HepG2 (cell line): ENCODE data around the gene MAP1LC3A. TPM values are rescaled to one million over a fixed set of nuclear protein-coding genes. Genes with fewer than 3 reads are reported as not detected.
A peak's percentile ranks its signal among the peaks of the same experiment; 100 is the strongest.

Source experiments
- ATAC-seq: fragments of 200-7000 bp; cut with Tn5 transposase; 3 replicates; pipeline ENCODE4 v1.9.1; 2020; ENCODE audit warnings: mild to moderate bottlenecking, moderate library complexity
- BruUV-seq: library from RNA; stranded (reverse); fragments of 400-500 nt; replicated peaks from 2 replicates; lab custom pipeline; 2021; lab: Mats Ljungman, UMichigan
- CTCF ChIA-PET: fragments of 300-600 bp; formaldehyde crosslinking; extraction: SDS; loops from one replicate; lab custom pipeline; 2021; ENCODE audit warnings: low total read pairs, inconsistent platforms, low intra/inter-chr PET ratio; lab: Yijun Ruan, JAX
- POLR2A ChIA-PET: fragments of 350-600 bp; sonication (Branson Sonifier 250); formaldehyde crosslinking; loops from one replicate; lab custom pipeline; 2020; ENCODE audit warnings: antibody characterized with exemption, inconsistent platforms; lab: Yijun Ruan, JAX
- DNase-seq: peaks from one replicate; pipeline ENCODE4 v3.0.0-alpha.2; 2015; ENCODE audit warnings: low spot score
- FAIRE-seq: peaks from 3 replicates; lab custom pipeline; 2011; peaks lifted over from hg19 to GRCh38; lab: Jason Lieb, UNC
- H2AFZ ChIP-seq: one replicate; pipeline ENCODE4 v1.6.1; 2011; ENCODE audit warnings: low read length, inconsistent platforms
- H3K27ac ChIP-seq: fragments of 300-600 bp; 3 replicates; pipeline ENCODE4 v1.8.0; 2011; ENCODE audit warnings: mixed run types, mild to moderate bottlenecking, mixed read lengths, low read length, inconsistent platforms; ENCODE audit not compliant: insufficient read depth; ENCODE audit errors: extremely low read length
- H3K27me3 ChIP-seq, 2 experiments: fragments of 200-600 bp in 1 of 2; 2 replicates in 1 of 2; 3 replicates in 1 of 2; pipeline versions ENCODE4 v1.6.0 to v1.8.0; 2011; ENCODE audit warnings: low read length in 2 of 2, mild to moderate bottlenecking in 2 of 2, moderate library complexity in 2 of 2, inconsistent platforms in 1 of 2; ENCODE audit not compliant: insufficient read depth in 2 of 2, control insufficient read depth in 1 of 2
- H3K36me3 ChIP-seq, 2 experiments: fragments of 200-600 bp in 1 of 2; replicated peaks in 1 of 2; 2 replicates in 1 of 2; 3 replicates in 1 of 2; pipeline versions ENCODE4 v1.5.1 to v1.8.0; 2011; ENCODE audit warnings: low read length in 2 of 2, inconsistent platforms in 1 of 2; ENCODE audit not compliant: insufficient read depth in 2 of 2, control insufficient read depth in 1 of 2
- H3K4me1 ChIP-seq: 2 replicates; pipeline ENCODE4 v1.5.1; 2012; ENCODE audit warnings: low read length, inconsistent platforms; ENCODE audit not compliant: insufficient read depth
- H3K4me2 ChIP-seq: 2 replicates; pipeline ENCODE4 v1.6.0; 2011; ENCODE audit warnings: low read depth, low read length, inconsistent platforms
- H3K4me3 ChIP-seq, 3 experiments: fragments of 200-600 bp in 1 of 3; sonication (generic), shearing (Covaris generic) in 1 of 3; replicated peaks in 1 of 3; 2 replicates each; pipeline ENCODE4 v1.5.1; 2011 to 2016; ENCODE audit warnings: low read length in 3 of 3, inconsistent platforms in 2 of 3, low read depth in 2 of 3, mild to moderate bottlenecking in 2 of 3, control low read depth in 1 of 3, mixed read lengths in 1 of 3; ENCODE audit not compliant: insufficient read depth in 1 of 3
- H3K79me2 ChIP-seq: one replicate; pipeline ENCODE4 v1.6.1; 2011; ENCODE audit warnings: low read length, inconsistent platforms; ENCODE audit not compliant: insufficient read depth
- H3K9ac ChIP-seq: 2 replicates; pipeline ENCODE4 v1.6.0; 2011; ENCODE audit warnings: mild to moderate bottlenecking, low read depth, low read length, inconsistent platforms; ENCODE audit not compliant: insufficient read depth
- H3K9me3 ChIP-seq: 2 replicates; pipeline ENCODE4 v1.5.1; 2012; ENCODE audit warnings: mild to moderate bottlenecking, low read length
- H4K20me1 ChIP-seq: 2 replicates; pipeline ENCODE4 v1.6.0; 2011; ENCODE audit warnings: inconsistent platforms, mild to moderate bottlenecking, low read length, moderate library complexity; ENCODE audit not compliant: insufficient read depth
- GPN1 ChIP-seq: sonication (generic); formaldehyde crosslinking; IDR thresholded peaks from 2 replicates; pipeline ENCODE4 v1.5.1; 2020; ENCODE audit warnings: missing genetic modification reagents, borderline replicate concordance
- PBX2 ChIP-seq: IDR thresholded peaks from 2 replicates; pipeline ENCODE4 v1.6.1; 2016; ENCODE audit warnings: control low read depth
- POLR2G ChIP-seq: fragments of 200-400 bp; formaldehyde crosslinking; IDR thresholded peaks from 2 replicates; pipeline ENCODE4 v1.6.1; 2018; ENCODE audit warnings: mild to moderate bottlenecking, low read depth, low read length, moderate library complexity
- SSRP1 ChIP-seq: IDR thresholded peaks from 2 replicates; pipeline ENCODE4 v1.6.1; 2016; ENCODE audit warnings: control low read depth
- ZMYM4 ChIP-seq: sonication (generic); formaldehyde crosslinking; IDR thresholded peaks from 2 replicates; pipeline ENCODE4 v1.8.1; 2023; ENCODE audit warnings: mild to moderate bottlenecking, missing genetic modification reagents
- ZNF788 ChIP-seq: sonication (generic); formaldehyde crosslinking; IDR thresholded peaks from 2 replicates; pipeline ENCODE4 v1.5.0; 2020; ENCODE audit warnings: mild to moderate bottlenecking, missing genetic modification reagents, borderline replicate concordance
- WGBS: methylation state at CpG from one replicate; pipeline ENCODE4 v1.1.6; 2017; ENCODE audit warnings: low lambda C conversion rate; 5-methylcytosine and 5-hydroxymethylcytosine counted together
- in situ Hi-C: cut with HindIII; loops from 2 replicates; pipeline ENCODE4 v1.10.0; 2017; ENCODE audit warnings: low pct_unique_long_range_greater_than_20kb; ENCODE audit not compliant: extremely low pct_ligation_motif_present
- intact Hi-C: fragments of 100-400 bp; cut with micrococcal nuclease; formaldehyde crosslinking; loops from one replicate; pipeline ENCODE4 v1.10.0; 2022; ENCODE audit not compliant: unreplicated experiment
- polyA plus RNA-seq, 8 experiments: library from polyadenylated mRNA; depleted of rRNA in 3 of 8; stranded (reverse) in 7 of 8; unstranded in 1 of 8; fragments of >200 nt; fragmentation: Illumina TruSeq in 4 of 8; extraction: Trizol in 4 of 8; gene quantifications; 2 replicates each; pipeline versions ENCODE4 v1.2.1 to v1.2.3, GENCODE V29; 2011 to 2016; ENCODE audit warnings: low read depth in 4 of 8, missing spikeins in 1 of 8, mixed read lengths in 1 of 8; ENCODE audit not compliant: insufficient read depth in 1 of 8
- total RNA-seq, 5 experiments: library from RNA; depleted of rRNA; stranded (reverse); fragments of >200 nt; fragmentation: Illumina TruSeq; extraction: Trizol; gene quantifications; 2 replicates each; pipeline ENCODE4 v1.2.3, GENCODE V29; 2016; ENCODE audit warnings: low read depth in 1 of 5

Gene MAP1LC3A
- total and polyA plus RNA-seq, 2 of the 13 experiments (the other 11 are each of a cell fraction or from before 2014, with no cell fraction given): not detected

GRCh38 chr20:34525342-34525708, 33.2 kb upstream of the MAP1LC3A start:
- CTCF ChIA-PET: no interaction called here
- POLR2A ChIA-PET: interaction anchor here (1.6 to 2.6 kb wide), 5 partner anchors 9 to 223 kb away, joined by 4 to 32 read pairs (median 7); partner anchors contain the start of genes AHCY, DYNLRB1 and TP53INP2
- WGBS: 95% methylated on average over 7 of the region's 7 CpGs

More at GRCh38 chr20:34525342-34525708, 33.2 kb upstream of the MAP1LC3A start:
- Histone ChIP-seq H3K4me3 (no peak overlapping the region), H2AFZ (no peak overlapping the region), H3K4me2 (peak overlapping the region; percentile 52), H3K9ac (peak overlapping the region; percentile 17), H3K79me2 (peaks cover 58% of the 10 kb centered on the region), H3K27me3 (no peaks in the 10 kb centered on the region), H3K36me3 (peaks cover 29 to 44% of the 10 kb centered on the region in 2 experiments), H3K4me1 (peaks cover 56% of the 10 kb centered on the region), H3K27ac (peak overlapping the region; percentile 51), H4K20me1 (peaks cover 42% of the 10 kb centered on the region), H3K9me3 (no peaks in the 10 kb centered on the region)
- peak; percentile 5; the same call in 2 of the 3 replicates for ATAC-seq
- intact Hi-C loops (no loop called here), in situ Hi-C loops (no loop called here)
- FAIRE-seq: no peak
- BruUV-seq: no TSS peak
- no peak for DNase-seq
- 0 out of 2 replicates have a peak, but pooled peaks have one; percentile 21 for TF ChIP-seq ZNF788 (CRISPR knock-in tag)
- TF ChIP-seq PBX2 (CRISPR knock-in tag): 0 out of 2 replicates have a peak, but pooled peaks have one; percentile 10
- TF ChIP-seq GPN1 (CRISPR knock-in tag): no peak
- peak; percentile 23; the same call in 1 of the 2 replicates for TF ChIP-seq SSRP1 (CRISPR knock-in tag)
- TF ChIP-seq ZMYM4 (CRISPR knock-in tag): no peak
- TF ChIP-seq POLR2G: 0 out of 2 replicates have a peak, but pooled peaks have one; percentile 36
